Progenitor cell of endocrine pancreas (in vitro differentiated cells): ENCODE measurements around the gene FAM186B. TPM values are rescaled to one million over a fixed set of nuclear protein-coding genes. Genes with fewer than 3 reads are reported as not detected.

Experiments used
- DNase-seq: peaks from one replicate; pipeline ENCODE4 v3.0.0; 2021; ENCODE audit warnings: low spot score; ENCODE audit not compliant: unreplicated experiment
- H3K27ac Mint-ChIP-seq: 2 replicates; pipeline ENCODE4 v1.8.0; 2021; ENCODE audit warnings: mild to moderate bottlenecking, moderate library complexity, mixed read lengths
- H3K27me3 Mint-ChIP-seq: 2 replicates; pipeline ENCODE4 v1.8.0; 2021; ENCODE audit warnings: mixed read lengths
- H3K36me3 Mint-ChIP-seq: 2 replicates; pipeline ENCODE4 v1.8.0; 2022; ENCODE audit warnings: mixed read lengths; ENCODE audit not compliant: insufficient read depth
- H3K4me1 Mint-ChIP-seq: 2 replicates; pipeline ENCODE4 v1.8.0; 2021; ENCODE audit warnings: low read depth, mixed read lengths
- H3K4me3 Mint-ChIP-seq: 2 replicates; pipeline ENCODE4 v1.8.0; 2021; ENCODE audit warnings: low read depth, mild to moderate bottlenecking, moderate library complexity, mixed read lengths
- H3K9me3 Mint-ChIP-seq: 2 replicates; pipeline ENCODE4 v1.8.0; 2021; ENCODE audit warnings: low read depth, mixed read lengths
- total RNA-seq: library from RNA; stranded (reverse); gene quantifications from 2 replicates; pipeline ENCODE4 v1.2.1, GENCODE V29; 2021
- TF ChIP-seq, protein P1 (sequence below): fragments of 200-600 bp; sonication (generic); IDR thresholded peaks from one replicate; pipeline ENCODE4 v1.5.0; 2021; ENCODE audit warnings: antibody characterized with exemption, mild to moderate bottlenecking; ENCODE audit not compliant: unreplicated experiment

FAM186B gene
- total RNA-seq, 1 donor from 2014 or later: 0.24 TPM

DNA sequence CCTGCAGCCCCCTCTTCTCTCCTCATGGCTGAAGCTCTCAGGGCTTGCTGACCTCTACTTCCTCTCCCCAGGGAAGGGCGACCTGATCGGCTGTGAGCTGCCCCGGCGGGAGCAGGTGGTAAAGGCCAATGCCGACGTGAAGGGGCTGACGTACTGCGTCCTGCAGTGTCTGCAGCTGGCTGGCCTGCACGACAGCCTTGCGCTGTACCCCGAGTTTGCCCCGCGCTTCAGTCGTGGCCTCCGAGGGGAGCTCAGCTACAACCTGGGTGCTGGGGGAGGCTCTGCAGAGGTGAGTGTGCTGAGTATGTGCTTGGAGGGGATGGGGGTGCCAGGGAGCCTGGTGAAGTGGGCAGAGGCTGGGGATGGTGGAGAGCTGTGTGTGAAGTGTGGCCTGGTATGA, 51.2 kb downstream of the FAM186B start:
- H3K4me1 Mint-ChIP-seq: peaks cover 32% of the 10 kb centered on the region
- H3K27ac Mint-ChIP-seq: peak overlapping the region; percentile 52
- TF ChIP-seq, protein P1, sequence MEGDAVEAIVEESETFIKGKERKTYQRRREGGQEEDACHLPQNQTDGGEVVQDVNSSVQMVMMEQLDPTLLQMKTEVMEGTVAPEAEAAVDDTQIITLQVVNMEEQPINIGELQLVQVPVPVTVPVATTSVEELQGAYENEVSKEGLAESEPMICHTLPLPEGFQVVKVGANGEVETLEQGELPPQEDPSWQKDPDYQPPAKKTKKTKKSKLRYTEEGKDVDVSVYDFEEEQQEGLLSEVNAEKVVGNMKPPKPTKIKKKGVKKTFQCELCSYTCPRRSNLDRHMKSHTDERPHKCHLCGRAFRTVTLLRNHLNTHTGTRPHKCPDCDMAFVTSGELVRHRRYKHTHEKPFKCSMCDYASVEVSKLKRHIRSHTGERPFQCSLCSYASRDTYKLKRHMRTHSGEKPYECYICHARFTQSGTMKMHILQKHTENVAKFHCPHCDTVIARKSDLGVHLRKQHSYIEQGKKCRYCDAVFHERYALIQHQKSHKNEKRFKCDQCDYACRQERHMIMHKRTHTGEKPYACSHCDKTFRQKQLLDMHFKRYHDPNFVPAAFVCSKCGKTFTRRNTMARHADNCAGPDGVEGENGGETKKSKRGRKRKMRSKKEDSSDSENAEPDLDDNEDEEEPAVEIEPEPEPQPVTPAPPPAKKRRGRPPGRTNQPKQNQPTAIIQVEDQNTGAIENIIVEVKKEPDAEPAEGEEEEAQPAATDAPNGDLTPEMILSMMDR: no peak
- no peaks in the 10 kb centered on the region for H3K9me3 Mint-ChIP-seq
- no peak for DNase-seq
- H3K4me3 Mint-ChIP-seq: no peak overlapping the region
- H3K27me3 Mint-ChIP-seq: no peaks in the 10 kb centered on the region
- peaks cover 10% of the 10 kb centered on the region for H3K36me3 Mint-ChIP-seq

DNA sequence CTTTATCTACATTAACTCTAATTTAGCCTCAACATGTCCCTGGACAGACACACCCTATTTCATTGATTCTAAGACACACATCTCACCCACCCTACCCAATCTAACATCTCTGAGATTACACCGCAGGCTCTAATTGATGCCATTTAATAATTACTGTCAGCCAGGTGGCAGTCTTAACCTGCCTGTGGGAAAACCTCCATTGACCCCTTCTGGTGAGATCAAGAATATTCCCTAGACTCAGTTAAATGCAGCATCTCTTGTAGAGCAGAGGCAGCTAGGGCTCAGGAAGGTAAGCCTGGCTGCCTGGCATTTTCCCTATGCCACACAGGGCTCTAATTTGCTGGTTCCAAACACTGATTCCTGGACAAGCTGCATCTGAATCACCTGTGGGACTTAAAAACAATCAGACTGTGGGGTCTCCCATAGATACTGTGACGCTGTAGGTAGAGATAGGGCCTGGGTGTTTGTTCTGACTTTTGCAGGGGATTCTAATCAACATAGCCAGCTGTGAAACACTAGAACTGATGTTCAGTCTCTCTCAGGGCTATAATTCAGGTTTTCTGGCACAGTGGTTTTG, 51.8 kb downstream of the FAM186B start:
- TF ChIP-seq, protein P1: peak; percentile 62
- Mint-ChIP-seq H3K27me3 (no peaks in the 10 kb centered on the region), H3K36me3 (peaks cover 6% of the 10 kb centered on the region), H3K27ac (peak overlapping the region; percentile 88), H3K9me3 (no peaks in the 10 kb centered on the region), H3K4me1 (peaks cover 33% of the 10 kb centered on the region), H3K4me3 (no peak overlapping the region)
- DNase-seq: no peak

DNA sequence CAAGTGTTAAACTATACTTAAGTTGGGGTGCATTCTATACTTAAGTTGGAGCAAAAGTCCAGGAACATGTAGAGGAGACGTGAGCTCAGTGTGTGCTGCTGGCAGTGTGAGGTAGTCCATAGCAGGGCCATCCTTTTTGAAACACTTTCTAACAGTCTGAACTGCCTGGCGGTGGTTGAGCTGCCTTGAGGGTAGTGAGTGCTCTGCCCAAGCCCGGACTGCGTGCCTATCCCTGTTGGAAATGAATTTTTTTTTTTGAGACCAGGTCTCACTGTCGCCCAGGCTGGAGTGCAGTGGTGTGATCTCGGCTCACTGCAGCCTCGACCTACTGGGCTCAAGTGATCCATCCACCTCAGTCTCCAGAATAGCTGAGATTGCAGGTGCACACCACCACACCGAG, 52.5 kb downstream of the FAM186B start:
- DNase-seq: no peak
- peaks cover 5% of the 10 kb centered on the region for H3K27me3 Mint-ChIP-seq
- H3K9me3 Mint-ChIP-seq: no peaks in the 10 kb centered on the region
- peaks cover 6% of the 10 kb centered on the region for H3K36me3 Mint-ChIP-seq
- peaks cover 35% of the 10 kb centered on the region for H3K4me1 Mint-ChIP-seq
- TF ChIP-seq, protein P1: no peak
- peak overlapping the region; percentile 4 for H3K27ac Mint-ChIP-seq
- H3K4me3 Mint-ChIP-seq: no peak overlapping the region

DNA sequence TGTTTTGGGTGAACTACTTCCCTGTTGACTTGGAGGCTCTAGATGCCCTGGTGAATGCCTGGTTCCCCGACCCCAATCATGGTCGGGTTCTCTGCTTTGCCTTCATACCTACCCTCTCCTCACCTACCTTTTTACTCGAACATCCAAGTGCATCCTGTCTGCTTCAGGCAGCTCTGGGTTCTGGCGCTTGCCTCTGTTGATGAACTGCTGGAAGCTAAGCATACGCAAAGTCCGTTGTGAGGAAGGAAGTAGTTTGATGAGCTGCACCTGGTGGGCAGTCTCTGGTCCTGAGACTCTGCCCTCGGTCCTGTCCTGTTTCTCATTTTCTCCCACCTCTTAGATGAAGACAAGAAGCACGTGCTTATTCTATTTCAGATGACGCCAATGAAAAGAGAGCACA, 53.0 kb downstream of the FAM186B start:
- peaks cover 7% of the 10 kb centered on the region for H3K27me3 Mint-ChIP-seq
- H3K27ac Mint-ChIP-seq: peak overlapping the region; percentile 4
- H3K4me1 Mint-ChIP-seq: peaks cover 35% of the 10 kb centered on the region
- H3K4me3 Mint-ChIP-seq: no peak overlapping the region
- peaks cover 6% of the 10 kb centered on the region for H3K36me3 Mint-ChIP-seq
- H3K9me3 Mint-ChIP-seq: no peaks in the 10 kb centered on the region
- TF ChIP-seq, protein P1: no peak
- no peak for DNase-seq

DNA sequence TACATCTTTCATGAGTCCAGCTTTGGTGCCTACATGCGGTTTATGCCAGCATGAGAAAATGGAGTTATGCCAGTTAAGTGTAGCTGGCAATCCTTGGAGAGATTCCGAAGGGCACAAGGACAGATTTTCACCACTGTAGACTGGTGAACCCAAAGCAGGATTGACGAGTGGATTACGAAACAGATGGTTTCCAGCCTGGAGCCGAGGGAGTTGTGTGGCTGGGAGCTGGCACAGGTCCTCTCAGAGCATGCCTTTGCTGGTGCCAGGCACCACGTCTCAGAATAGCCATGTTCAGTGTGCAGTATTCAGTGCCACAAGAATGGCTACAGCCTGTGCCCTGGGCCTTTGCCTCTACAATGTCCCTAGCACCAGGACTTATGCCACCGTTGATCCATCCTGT, 53.4 kb downstream of the FAM186B start:
- Mint-ChIP-seq H3K36me3 (peaks cover 6% of the 10 kb centered on the region), H3K4me3 (no peak overlapping the region), H3K4me1 (peaks cover 35% of the 10 kb centered on the region), H3K27me3 (peaks cover 11% of the 10 kb centered on the region), H3K27ac (no peak overlapping the region), H3K9me3 (no peaks in the 10 kb centered on the region)
- TF ChIP-seq, protein P1: no peak
- no peak for DNase-seq
